ENCODE results near the gene RAB11FIP4.

Gene RAB11FIP4

DNA sequence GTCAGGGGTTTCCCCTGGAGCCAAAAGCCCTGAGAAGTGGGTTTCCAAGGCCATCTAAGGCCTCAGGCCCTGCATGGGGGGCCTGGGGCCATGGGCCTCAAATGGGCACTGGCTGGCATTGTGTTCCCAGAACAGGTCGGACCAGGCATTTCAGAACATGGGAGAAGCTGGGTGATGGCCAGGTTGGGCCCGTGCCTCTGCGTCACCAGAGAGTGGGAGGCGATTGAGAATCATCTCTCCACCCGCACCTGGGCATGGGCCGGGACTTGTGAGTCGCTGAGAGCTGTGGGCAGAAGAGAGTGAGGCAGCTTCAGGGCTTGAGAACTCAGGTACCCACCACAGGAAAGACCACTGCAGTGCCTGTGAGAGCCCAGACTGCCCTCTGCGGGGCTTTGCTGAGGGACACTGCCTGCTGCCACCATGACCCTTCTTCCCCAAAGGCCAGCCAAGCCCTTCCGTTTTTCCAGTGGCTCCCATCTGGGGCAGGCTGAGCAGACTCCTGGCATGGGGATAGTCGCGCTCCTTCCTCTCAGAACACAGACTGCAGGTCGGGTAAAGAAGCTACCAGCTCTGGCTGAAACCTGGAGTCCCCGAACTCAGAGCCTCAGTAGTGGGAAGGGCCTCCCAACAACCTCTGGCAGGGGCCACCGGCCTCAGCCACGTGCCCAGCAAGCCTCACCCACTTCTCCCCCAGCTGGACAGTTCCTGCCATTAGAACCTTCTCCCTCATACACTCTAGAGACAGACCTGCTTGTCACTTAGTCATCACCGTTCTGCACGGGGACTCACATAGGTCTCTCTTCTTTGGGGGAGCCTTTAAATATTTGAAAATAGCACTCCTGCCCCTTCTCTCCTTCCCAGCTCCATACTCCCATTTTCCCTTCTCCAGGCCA lies 1.6 kb downstream of the RAB11FIP4 start:
- H3K4me3 ChIP-seq (ENCODE audit: low read depth, low read length): no peak overlapping the region

DNA sequence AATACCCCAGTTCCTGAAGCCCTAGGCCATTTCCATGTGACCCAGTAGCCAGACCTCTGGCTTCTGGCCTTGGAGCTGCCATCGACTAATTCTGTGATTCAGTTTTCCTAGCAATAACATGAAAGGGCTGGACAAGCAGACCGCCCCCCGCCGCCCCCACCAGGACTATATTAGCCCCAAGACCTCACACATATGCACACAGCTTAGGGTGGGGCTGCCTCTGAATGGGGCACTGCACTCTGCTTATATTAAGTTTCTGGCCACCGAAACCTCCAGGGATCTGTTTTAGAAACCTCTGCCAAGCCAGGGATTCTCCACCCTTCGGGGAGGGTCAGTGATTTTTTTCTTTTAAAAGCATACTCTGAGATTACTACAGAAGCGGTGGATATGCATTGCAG lies 2.3 kb downstream of the RAB11FIP4 start:
- TF ChIP-seq, protein P1, sequence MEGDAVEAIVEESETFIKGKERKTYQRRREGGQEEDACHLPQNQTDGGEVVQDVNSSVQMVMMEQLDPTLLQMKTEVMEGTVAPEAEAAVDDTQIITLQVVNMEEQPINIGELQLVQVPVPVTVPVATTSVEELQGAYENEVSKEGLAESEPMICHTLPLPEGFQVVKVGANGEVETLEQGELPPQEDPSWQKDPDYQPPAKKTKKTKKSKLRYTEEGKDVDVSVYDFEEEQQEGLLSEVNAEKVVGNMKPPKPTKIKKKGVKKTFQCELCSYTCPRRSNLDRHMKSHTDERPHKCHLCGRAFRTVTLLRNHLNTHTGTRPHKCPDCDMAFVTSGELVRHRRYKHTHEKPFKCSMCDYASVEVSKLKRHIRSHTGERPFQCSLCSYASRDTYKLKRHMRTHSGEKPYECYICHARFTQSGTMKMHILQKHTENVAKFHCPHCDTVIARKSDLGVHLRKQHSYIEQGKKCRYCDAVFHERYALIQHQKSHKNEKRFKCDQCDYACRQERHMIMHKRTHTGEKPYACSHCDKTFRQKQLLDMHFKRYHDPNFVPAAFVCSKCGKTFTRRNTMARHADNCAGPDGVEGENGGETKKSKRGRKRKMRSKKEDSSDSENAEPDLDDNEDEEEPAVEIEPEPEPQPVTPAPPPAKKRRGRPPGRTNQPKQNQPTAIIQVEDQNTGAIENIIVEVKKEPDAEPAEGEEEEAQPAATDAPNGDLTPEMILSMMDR (IDR thresholded peaks at IDR 0.05; ENCODE audit: borderline replicate concordance, insufficient read depth, low read depth, low read length): no peak
- no peak overlapping the region for H3K4me3 ChIP-seq (ENCODE audit: low read depth, low read length)

More for the DNA sequence above, 1.6 kb downstream of the RAB11FIP4 start:
- TF ChIP-seq, protein P1 (IDR thresholded peaks at IDR 0.05; ENCODE audit: borderline replicate concordance, insufficient read depth, low read depth, low read length): no peak

DNA sequence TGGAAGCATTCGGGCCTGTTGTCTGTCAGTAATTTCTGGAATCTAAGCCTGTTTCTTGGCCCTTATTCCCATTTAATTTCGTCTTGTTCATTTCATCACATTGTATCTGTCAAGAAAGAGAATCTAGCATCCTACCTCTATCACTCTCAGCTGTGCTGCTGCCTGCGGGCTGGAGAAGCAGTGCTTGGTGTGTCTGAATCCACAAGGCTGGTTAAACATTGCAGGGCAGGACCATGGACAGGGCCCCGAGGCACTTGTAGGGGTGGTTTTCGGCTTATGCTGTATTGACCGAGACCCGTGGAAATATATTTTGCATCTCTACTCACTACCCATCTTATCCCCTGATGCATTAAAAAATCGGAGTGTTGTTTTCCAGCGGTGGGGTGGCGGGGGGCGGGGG lies 3.1 kb downstream of the RAB11FIP4 start:
- TF ChIP-seq, protein P1 (IDR thresholded peaks at IDR 0.05; ENCODE audit: borderline replicate concordance, insufficient read depth, low read depth, low read length): no peak

DNA sequence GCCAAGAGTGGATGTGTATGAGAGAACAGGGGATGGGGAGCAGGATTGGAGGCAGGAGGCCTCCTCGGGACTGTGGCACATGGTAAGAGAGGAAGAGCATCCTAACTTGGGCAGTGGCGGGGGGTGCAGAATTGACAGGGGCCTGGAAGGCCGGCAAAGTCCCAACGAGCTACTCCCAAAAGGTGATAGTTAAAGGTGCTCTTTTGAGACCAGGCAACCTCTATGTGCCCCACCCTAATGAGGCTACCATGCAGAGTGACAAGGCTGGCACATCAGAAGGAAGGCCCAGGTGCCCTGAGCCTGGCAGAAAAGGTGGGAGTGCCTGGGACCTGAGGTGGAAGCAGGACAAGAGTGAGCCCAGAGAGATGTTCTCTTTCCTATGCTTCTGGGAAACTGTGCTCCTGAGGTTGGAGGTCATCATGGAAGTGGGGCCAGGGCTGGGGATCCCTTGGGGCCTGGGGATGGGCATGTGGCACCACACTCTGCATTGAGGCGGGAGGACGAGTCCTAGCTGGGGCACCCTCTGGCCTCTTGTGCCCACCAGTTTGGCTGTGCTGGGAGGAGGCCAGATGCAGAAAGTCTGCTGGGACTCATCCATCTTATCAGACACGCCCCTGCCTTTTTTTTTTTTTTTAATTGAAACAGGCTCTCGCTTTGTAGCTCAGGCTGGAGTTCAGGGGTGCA lies 5.9 kb downstream of the RAB11FIP4 start:
- TF ChIP-seq, protein P1 (IDR thresholded peaks at IDR 0.05; ENCODE audit: borderline replicate concordance, insufficient read depth, low read depth, low read length): no peak
- H3K4me3 ChIP-seq (ENCODE audit: low read depth, low read length): no peak overlapping the region

More for the DNA sequence above, 3.1 kb downstream of the RAB11FIP4 start:
- no peak overlapping the region for H3K4me3 ChIP-seq (ENCODE audit: low read depth, low read length)

DNA sequence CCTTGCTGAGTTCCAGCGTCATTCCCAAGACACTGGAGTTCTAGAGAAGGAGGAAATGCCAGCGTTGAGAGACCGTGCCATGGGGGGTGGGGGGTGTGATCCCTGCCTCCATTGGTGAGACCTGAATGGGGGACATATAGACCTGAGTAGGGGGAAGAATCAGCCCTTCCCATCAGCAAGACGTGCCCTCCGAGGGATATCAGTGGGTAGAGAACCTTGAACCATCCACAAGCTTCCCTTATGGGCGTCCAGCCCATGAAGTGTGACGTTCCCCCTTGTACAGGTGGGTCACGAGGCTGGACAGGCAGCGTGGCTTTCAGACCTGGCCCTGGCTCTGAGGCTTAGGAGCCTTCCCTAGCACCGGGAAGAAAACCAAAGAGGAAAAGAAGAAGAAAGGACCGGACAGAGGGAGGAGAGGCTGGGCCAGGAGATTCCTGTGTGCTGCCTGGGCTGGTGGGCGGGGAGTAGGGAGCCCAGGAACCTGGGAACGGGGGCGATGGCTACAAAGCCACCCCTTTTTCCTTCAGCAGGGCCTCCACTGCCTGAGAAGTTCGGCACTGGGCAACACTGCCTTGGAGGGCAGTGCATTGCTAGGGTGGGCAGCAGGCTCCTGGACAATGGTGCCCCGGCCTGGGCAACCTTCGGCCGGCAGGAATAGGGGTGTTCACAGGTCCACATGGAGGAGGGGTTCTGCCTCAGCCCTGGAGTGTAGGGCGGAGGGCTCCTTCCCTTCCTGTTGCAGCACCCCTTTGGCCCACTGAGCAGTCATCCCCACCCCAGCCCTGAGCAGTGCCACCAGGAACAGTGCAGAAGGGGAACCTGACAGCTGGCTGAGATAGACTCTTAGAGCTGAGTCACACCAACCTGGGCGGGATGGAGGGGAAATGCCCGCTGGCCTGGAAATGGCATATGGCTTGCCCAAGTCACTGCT lies 7.2 kb downstream of the RAB11FIP4 start:
- TF ChIP-seq, protein P1 (IDR thresholded peaks at IDR 0.05; ENCODE audit: borderline replicate concordance, insufficient read depth, low read depth, low read length): no peak
- H3K4me3 ChIP-seq (ENCODE audit: low read depth, low read length): no peak overlapping the region

DNA sequence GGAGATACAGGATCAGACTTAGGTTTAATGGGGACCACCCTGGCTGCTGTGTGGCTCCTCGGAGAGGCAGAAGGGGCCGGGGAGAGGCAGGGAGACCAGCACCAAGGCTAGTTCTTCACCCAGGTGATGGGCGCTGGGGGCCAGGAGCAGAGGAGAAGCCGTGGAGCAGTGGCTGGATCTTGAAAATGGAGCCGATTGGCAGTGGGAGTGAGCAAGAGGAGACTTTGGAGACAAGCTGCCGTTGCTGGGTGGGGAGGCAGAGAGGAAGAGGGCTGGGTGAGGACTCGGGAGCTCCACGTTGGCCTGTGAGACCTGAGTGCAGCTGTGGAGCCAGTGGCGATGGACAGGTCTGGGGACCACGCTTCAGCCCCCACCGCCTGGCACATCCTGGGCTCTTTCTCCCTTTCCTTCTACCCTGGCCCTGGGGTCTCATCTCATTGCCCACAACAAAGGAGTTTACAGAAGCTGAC lies 9.0 kb downstream of the RAB11FIP4 start:
- TF ChIP-seq, protein P1 (IDR thresholded peaks at IDR 0.05; ENCODE audit: borderline replicate concordance, insufficient read depth, low read depth, low read length): no peak
- no peak overlapping the region for H3K4me3 ChIP-seq (ENCODE audit: low read depth, low read length)

Measured in GM12875 (cell line).